Neutrophil (primary cell): ENCODE data around the gene NBEAL1.
"Not testable (repeated sequence)": the region's sequence is repeated elsewhere in the genome, so short reads cannot be mapped to it uniquely, and the experiment has no call there.

Experiments used
- H3K27ac ChIP-seq: fragments of 200-600 bp; sonication (generic); 2 replicates; pipeline ENCODE4 v1.5.1; 2016; ENCODE audit warnings: mild to moderate bottlenecking, moderate library complexity
- H3K27me3 ChIP-seq: fragments of 200-600 bp; sonication (generic); 2 replicates; pipeline ENCODE4 v1.6.0; 2016; ENCODE audit warnings: mild to moderate bottlenecking
- H3K36me3 ChIP-seq: fragments of 200-600 bp; sonication (generic); 2 replicates; pipeline ENCODE4 v1.5.1; 2017
- H3K4me1 ChIP-seq, 2 experiments: fragments of 200-600 bp in 1 of 2; sonication (generic) in 1 of 2; 1 replicate in 1 of 2; 2 replicates in 1 of 2; pipeline versions ENCODE4 v1.5.1 to v1.6.1; 2013 to 2016; ENCODE audit warnings: low read depth in 1 of 2, low read length in 1 of 2, mild to moderate bottlenecking in 1 of 2, moderate library complexity in 1 of 2; ENCODE audit not compliant: control insufficient read depth in 1 of 2, insufficient read depth in 1 of 2
- H3K4me3 ChIP-seq, 2 experiments: fragments of 200-600 bp in 1 of 2; sonication (generic) in 1 of 2; 1 replicate in 1 of 2; 2 replicates in 1 of 2; pipeline ENCODE4 v1.5.1; 2013 to 2016; ENCODE audit warnings: low read depth in 1 of 2, low read length in 1 of 2, mild to moderate bottlenecking in 1 of 2, moderate library complexity in 1 of 2
- H3K9me3 ChIP-seq: fragments of 200-600 bp; sonication (generic); 2 replicates; pipeline ENCODE4 v1.5.1; 2016
- CTCF ChIP-seq: fragments of 200-600 bp; sonication (generic); IDR thresholded peaks from 2 replicates; pipeline ENCODE4 v1.5.1; 2016; ENCODE audit warnings: antibody characterized with exemption

Gene NBEAL1

GRCh38 chr2:203126996-203127395 lies 112.3 kb downstream of the NBEAL1 start:
- no peaks in the 10 kb centered on the region for H3K36me3 ChIP-seq
- no peak for TF ChIP-seq CTCF
- no peak overlapping the region for H3K4me3 ChIP-seq
- H3K27me3 ChIP-seq: no peaks in the 10 kb centered on the region
- no peaks in the 10 kb centered on the region for H3K9me3 ChIP-seq
- no peak overlapping the region for H3K27ac ChIP-seq
- H3K4me1 ChIP-seq: no peaks in the 10 kb centered on the region

GRCh38 chr2:203135105-203135504 lies 120.4 kb downstream of the NBEAL1 start:
- no peak overlapping the region for H3K27ac ChIP-seq

GRCh38 chr2:203143391-203143790 lies 128.7 kb downstream of the NBEAL1 start:
- no peak overlapping the region for H3K4me3 ChIP-seq
- H3K9me3 ChIP-seq: no peaks in the 10 kb centered on the region
- no peaks in the 10 kb centered on the region for H3K36me3 ChIP-seq
- no peak overlapping the region for H3K27ac ChIP-seq
- H3K27me3 ChIP-seq: no peaks in the 10 kb centered on the region
- H3K4me1 ChIP-seq: no peaks in the 10 kb centered on the region
- no peak for TF ChIP-seq CTCF

More at GRCh38 chr2:203135105-203135504, 120.4 kb downstream of the NBEAL1 start:
- TF ChIP-seq CTCF: no peak
- Histone ChIP-seq H3K36me3 (peaks cover 5% of the 10 kb centered on the region), H3K4me1 (no peaks in the 10 kb centered on the region), H3K4me3 (no peak overlapping the region), H3K9me3 (no peaks in the 10 kb centered on the region), H3K27me3 (no peaks in the 10 kb centered on the region)

- H3K36me3 ChIP-seq: no peaks in the 10 kb centered on the region
- H3K9me3 ChIP-seq: no peaks in the 10 kb centered on the region
- H3K4me1 ChIP-seq: no peaks in the 10 kb centered on the region
- no peak for TF ChIP-seq CTCF
- H3K27ac ChIP-seq: no peak overlapping the region
- no peak overlapping the region for H3K4me3 ChIP-seq
- no peaks in the 10 kb centered on the region for H3K27me3 ChIP-seq
Observed at GRCh38 chr2:203149194-203149593, 134.5 kb downstream of the NBEAL1 start.

GRCh38 chr2:203155406-203155805 lies 140.7 kb downstream of the NBEAL1 start:
- no peak overlapping the region for H3K4me3 ChIP-seq
- no peak for TF ChIP-seq CTCF
- no peaks in the 10 kb centered on the region for H3K27me3 ChIP-seq
- no peak overlapping the region for H3K27ac ChIP-seq
- no peaks in the 10 kb centered on the region for H3K36me3 ChIP-seq
- H3K9me3 ChIP-seq: no peaks in the 10 kb centered on the region
- H3K4me1 ChIP-seq: no peaks in the 10 kb centered on the region

- not testable (repeated sequence) for H3K27me3 ChIP-seq, H3K4me1 ChIP-seq, H3K9me3 ChIP-seq, H3K36me3 ChIP-seq, H3K4me3 ChIP-seq, H3K27ac ChIP-seq
Observed at GRCh38 chr2:203162722-203163121, 148.0 kb downstream of the NBEAL1 start.
